Pons (tissue), 1 donor: ENCODE data around the gene TUBGCP6.

Experiments used
- DNase-seq: peaks from one replicate; pipeline ENCODE4 v3.0.0-alpha.2; 2016; ENCODE audit warnings: low spot score

The TUBGCP6 gene

DNA sequence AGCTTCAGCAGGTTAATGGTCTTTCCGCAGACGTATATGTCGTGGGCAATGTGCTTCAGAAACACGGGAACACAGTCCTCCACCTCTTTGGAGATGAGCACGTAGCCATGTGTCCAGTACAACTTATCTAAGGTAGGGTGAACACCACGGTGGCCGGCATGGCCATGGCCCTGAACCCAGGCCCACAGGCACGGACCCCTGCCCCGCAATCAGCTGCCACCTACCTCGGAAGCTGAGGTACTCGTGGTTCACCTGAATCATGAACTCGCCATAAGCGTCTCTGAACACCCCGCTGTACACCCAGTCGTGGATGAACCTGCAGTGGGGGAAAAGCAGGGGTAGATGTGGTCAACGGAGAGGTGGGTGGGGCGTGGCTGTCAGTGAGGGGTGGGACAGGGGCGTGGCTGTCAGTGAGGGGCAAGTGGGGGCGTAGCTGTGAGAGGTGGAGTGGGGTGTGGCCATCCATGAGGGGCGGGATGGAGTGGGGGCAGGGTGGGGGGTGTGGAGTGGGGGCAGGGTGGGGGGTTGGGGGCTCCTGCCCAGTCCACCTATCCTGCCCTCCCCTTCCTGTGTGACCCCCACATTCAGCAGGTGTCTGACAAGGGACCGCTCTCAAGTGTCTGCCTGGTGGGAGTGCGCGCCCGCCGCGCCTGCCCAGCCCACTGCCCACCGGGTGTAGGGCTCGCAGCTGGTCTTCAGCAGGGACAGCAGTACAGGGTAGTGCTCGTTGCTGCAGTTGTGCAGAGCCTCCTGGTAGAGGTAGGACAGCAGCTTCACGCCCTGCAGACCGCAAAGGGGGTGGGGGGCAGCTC, 18.6 kb downstream of the TUBGCP6 start:
- DNase-seq = no peak

DNA sequence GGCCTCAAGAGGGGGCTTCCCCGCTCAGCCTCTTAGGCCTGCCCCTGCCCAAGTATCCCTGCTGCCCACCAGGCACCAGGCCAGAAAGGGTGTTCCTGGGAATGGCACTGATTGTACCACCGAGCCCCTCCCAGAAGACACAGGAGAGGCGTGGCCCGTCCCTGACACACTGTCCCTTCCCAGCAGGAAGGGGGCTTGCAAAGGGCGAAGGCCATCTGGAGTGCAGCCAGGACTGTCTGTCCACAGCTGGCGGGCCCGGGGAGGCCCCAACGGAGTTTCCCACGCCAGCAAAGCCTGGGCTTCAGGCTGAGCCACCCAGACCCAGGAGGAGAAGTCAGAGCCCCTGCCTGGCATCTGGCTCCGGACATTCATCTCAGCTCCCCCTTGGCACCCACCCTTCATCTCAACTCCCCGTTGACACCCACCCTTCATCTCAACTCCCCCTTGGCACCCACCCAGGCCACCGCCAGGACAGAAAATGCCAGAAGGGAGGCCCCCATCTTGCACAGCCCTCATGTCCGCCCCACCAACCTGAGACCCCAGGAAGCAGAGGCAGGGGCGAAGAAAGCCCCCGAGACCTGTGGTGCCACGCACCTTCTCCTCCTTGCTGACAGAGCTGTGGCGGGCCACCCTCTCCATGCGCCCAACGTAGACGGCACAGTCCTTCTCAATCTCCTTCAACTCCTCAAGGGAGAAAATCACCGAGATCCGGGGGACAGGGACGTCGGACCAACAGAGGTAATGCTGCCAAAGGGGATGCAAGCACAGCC, 19.4 kb downstream of the TUBGCP6 start:
- no peak for DNase-seq

DNA sequence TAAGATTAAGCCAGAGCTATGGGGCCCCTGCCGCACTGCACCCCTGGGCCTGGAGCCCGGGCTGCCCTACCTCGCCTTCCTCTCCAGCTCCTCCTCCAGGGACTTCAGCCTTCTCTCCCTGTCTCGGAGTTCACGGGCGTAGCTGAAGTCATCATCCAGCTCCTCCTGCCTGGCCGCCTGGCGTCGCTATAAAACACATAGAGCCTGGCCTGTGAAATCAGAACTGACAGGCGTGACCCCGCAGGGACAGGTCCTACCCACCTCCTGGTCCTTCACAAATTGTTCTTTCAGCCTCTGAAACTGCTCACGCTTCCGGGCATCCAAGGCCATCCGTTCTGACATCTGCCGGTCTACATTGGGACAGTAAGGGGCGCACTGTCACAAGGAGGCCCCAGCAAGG, 20.8 kb downstream of the TUBGCP6 start:
- no peak for DNase-seq

DNA sequence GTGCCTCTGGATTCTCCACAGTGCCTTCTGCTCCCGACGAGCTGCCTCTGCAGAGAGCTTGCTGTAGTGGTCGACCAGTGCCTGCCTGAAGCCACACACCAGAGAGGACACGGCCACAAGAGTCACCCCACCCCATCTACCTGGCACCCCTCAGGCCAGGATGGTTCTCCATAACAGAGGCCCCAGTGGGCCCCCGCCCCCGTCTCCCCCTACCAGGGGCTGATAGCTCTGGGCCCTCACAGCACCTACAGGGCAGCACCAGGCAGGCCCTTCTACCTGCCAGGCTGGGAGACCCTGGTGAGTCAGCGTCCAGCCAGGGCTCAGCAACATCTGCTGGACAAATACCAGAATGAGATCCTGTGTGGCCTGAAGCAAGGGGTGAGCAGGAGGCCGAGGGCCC, 22.3 kb downstream of the TUBGCP6 start:
- no peak for DNase-seq

DNA sequence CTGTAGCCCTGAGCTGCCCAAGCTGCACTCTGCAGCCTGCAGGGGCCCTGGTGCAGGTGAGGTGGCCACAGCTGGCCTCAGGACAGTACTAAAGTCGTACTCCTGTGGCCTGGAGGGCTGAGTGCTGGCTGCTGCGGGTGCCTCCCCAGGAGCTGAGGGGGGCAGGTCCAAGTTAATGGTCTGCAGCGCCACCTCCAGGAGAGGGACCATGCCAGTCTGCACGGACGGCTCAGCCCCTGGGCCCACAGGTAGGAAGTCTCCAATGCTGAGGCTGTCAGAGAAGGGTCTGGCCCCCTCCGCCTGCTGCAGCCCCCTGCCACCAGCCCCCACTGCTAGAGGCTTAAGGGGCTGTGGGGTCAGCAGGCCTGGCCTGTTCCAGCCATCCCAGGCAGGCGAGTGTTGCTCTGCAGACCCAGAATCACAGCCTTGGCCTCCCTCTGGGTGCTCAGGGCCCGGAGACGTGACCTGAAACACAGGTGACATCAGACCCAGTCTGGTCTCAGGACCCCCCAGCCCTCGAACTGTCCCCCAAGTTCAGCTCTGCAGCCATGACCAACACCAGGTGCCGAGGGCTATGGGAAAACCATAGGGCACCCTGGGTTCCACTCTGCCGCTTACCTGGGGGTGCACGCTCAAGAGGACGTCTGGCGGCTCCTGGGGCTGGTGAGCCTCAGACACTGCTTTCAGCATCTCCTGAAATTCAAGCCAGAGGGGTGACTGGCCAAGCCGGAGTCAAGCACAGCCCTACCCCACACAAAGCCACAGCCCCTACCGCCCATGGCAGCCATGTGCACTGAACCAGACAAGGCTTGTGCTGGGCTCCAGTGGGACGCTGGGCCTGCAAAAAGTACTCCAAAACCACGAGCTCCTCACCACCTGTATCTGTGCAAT, 23.2 kb downstream of the TUBGCP6 start:
- no peak for DNase-seq

DNA sequence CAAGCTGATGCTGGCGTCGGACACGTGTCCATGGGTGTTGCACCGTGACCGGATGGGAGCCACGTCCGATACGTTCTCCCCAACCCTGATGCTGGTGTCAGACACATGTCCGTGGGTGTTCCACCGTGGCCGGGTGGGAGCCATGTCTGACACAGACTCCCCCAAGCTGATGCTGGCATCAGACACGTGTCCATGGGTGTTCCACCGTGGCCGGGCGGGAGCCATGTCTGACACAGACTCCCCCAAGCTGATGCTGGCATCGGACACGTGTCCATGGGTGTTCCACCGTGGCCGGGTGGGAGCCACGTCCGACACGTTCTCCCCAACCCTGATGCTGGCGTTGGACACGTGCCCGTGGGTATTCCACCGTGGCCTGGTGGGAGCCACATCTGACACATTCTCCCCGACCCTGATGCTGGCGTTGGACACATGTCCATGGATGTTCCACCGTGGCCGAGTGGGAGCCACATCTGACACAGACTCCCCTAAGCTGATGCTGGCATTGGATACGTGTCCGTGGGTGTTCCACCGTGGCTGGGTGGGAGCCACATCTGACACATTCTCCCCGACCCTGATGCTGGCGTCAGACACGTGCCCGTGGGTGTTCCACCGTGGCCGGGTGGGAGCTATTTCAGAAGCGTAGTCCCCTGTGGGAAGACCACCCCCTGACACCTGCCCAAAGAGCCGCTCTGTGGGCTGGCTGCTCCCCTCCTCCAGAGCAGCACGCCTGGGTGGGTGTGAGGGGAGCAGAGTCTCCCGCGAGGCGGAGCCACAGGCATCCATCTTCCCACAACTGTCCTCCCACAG, 24.0 kb downstream of the TUBGCP6 start:
- no peak for DNase-seq

DNA sequence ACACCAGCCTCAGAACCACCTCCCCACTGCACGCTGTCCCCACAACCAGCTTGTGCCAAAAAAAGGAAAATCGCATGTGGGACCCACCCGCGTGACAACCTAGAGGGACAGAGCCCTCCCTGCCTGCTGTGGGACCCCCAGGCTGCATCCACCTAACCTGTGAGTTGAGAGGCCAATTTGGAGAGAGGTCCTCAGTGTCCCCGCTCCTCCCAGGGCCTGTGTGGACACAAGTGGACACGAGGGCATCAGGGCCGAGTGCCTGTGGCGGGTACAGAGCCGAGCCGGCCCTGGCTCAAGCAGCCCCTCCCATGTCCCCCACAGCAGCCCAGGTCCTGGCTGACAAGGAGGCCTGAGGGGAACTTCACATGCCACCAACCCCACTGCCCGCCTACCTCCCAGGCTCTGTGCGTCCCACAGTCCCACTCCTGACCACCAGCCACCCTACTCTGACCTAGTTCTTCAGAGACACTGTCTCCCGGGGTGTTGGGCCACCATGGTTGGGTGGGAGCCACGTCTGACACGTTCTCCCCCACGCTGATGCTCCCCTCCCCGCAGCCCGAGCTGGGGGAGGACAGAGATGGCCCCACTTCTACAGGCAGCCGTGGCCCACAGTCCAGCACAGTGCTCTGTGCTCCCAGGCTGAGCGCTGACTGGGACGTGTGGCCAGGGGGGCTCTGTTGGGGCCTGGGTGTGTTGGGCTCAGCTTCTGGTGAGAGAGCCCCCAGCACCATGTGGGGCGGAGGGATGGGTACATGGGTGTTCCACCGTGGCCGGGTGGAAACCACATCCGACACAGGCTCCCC, 24.8 kb downstream of the TUBGCP6 start:
- DNase-seq = no peak

DNA sequence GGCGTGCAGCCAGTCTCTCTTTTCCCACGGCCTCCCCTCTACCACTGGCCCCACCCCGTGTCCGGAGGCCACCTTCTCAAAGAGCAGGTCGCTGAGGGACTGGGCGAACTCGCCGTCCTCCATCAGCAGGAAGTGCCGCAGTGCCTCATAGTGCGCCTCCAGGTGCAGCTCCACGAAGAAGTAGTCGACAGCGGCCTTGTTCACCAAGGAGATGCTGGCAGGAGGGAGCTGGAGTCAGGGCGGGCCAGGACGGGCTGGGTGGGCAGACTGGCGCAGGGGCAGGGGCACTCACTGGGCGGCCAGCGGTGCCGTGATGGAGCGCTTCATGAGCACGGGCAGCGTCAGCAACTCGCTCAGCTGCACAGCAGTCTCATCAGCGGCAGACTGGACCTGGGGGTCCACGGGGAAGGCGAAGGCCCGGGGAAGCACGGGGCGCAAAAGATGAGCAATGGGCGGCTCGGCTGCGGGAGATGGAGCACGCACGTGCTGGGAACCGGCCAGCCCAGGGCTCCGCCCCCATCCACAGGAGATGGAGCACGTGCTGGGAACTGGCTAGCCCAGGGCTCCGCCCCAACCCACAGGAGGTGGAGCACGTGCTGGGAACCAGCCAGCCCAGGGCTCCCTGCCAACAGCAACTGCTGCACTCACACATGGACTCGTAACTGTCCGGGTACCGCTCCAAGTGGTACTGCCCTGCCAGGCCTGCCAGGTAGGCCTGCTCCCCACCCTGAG, 25.7 kb downstream of the TUBGCP6 start:
- no peak for DNase-seq

DNA sequence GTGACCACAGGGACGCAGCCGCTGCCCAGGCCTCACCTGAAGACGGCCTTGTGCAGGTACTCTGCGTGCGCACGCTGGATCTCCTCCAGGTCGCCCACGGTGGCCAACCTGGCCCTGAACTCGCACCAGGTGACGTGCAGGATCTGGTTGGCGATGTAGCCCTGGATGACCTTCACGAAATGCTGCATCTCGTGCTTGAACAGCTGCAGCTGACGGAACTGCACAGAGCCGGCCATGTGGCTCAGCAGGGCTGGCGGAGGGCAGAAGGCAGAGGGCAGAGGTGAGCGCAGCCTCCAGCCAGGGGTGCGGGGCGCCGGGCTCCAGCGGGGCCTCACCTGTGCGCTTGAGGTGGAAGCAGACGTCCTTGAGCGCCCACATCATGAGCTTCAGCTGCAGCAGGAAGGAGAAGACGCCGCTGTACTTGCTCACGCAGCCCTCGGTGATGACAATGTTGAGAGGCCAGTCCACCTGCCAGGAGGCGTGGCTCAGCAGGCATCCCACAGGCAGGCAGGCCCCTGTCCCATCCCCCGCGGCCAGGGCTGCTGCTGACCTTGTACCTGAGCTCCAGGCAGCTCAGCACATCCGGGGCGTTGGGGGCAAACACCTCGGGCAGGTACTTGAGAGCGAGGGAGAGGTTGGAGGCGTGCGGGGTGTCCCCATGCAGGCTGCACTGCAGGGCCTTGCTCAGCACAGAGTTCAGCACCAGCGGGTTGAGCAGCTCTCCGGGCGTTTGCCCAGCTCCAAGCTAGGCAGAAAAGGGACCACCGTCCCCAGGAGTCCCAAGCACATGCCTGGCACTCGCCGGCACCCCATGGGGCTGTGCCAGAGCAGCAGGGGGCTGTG, 26.4 kb downstream of the TUBGCP6 start:
- no peak for DNase-seq

DNA sequence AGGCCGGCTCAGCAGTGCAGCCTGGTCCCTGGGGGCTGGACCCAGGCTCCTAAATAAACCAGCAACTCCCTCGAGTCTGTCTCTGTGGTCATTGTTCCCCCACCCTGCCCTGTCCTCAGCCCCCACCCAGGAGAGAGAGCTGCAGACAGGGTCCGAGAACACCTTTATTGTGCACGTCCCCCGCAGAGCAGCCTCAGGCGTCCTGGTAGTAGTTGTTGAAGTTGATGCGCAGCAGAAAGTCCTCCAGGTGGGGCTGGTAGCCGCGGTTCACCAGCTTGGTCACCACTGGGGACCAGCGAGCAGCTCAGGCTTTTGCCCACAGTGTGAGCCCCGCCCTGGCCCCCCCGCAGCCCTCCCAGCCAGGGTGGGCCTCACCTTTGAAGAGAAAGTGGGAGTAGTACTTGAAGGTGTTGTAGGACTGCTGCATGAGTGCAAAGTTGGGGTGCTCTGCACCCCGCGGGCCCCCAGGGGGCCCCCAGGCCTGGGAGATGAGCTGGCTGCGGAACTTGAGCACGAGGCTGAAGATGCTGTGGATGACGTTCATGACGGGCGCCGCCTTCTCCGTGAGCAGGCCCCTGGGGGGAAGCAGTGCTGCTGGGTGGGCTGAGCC, 27.2 kb downstream of the TUBGCP6 start:
- no peak for DNase-seq

DNA sequence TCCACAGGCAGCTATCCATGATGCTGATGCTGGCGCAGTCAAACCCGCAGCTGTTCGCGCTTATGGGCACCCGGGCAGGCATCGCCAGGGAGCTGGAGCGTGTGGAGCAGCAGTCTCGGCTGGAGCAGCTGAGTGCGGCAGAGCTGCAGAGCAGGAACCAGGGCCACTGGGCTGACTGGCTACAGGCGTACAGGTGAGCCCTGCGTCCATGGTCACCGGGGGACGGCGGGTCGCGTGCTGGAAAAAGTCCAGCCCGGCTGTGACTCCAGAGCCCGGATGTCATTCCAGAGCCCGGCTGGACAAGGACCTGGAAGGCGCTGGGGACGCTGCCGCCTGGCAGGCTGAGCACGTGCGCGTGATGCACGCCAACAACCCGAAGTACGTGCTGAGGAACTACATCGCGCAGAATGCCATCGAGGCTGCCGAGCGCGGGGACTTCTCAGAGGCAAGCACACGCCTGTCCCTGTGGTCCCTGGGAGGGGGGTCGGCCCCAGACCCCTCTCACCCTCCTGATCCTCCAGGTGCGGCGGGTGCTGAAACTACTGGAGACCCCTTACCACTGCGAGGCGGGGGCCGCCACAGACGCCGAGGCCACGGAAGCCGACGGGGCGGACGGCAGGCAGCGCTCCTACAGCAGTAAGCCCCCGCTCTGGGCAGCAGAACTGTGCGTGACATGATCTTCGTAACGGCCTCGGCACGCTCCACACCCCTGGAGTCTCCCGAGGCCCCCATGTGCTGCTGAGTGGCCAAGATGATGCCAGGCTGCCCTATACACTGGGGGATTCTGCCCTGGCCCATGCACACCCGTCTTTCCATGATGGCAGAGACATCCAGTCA, 27.9 kb downstream of the TUBGCP6 start:
- no peak for DNase-seq

DNA sequence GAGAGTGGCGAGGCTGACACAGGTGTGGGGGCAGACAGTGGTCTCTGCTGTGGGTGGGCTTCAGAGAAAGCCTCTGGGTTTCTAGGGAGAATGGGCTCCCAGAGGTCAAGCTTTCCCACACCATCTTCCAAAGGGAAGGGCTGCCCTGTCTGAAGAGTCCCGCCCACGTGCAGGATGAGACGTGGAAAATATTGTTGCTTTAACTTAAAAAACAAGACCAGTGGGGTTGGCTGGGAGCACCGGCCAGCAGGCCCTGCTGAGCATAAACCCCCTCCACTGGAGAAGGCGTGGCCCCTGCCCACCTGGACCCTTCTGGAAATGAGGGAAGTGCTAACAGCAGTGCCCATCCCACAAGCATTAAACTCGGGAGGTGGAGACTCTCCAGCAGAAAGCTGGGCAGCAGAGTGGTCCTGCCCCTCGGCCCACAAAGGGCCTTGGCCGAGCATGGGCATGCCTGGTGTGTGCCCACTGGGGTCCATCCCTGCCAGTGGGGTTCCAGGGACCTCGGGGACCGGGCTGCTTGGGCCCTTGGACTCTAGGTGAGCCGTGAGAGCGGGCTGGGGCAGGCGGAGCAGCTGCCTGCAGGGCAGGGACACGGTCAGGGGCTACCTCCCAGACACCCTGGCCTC, 28.7 kb downstream of the TUBGCP6 start:
- no peak for DNase-seq

DNA sequence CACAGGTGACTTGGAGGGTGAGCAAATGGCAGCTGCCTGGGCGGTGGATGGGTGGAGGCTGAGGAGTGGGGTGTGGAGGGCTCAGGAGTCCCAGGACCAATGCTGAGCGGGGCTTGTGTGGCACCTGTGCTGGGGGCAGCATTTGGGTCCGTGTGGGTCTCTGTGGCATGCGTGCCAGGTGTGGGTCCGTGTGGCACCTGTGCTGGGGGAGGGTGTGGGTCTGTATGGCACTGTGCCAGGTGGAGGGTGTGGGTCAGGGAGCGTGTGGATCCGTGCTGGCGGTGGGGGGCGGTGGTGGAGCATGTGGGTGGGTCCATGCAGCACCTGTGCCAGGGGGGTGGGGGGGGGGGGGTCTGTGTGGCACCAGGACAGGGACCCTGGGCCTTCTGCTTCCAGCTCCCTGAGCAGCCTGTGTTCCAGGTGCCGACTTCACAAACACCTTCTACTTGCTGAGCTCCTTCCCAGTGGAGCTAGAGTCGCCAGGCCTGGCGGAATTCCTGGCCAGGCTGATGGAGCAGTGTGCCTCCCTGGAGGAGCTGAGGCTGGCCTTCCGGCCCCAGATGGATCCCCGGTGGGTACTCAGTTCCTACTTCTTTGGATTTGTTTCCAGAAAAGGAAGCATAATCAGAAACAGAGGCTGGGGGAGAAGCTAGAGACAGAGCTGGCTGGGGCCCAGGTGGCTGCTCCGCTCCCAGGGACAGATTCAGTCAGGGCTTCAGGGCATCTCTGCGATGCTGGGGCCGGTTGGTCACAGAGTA, 29.3 kb downstream of the TUBGCP6 start:
- no peak for DNase-seq

DNA sequence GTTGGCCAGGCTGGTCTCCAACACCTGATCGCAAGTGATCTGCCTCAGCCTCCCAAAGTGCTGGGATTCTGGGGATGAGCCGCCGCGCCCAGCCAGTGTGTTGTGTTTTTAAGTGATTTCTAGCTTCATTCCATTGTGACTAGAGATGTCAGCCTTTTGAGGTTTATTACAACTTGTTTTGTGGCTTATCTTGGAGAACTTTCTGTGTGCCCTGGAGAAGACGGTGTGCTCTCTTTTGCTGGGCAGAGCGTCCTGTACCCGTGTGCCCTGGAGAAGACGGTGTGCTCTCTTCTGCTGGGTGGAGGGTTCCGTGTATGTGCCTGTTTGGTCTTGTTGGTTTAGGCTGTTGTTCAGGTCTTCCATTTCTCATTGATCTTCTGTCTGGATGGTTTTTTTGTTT, 31.6 kb downstream of the TUBGCP6 start:
- no peak for DNase-seq

DNA sequence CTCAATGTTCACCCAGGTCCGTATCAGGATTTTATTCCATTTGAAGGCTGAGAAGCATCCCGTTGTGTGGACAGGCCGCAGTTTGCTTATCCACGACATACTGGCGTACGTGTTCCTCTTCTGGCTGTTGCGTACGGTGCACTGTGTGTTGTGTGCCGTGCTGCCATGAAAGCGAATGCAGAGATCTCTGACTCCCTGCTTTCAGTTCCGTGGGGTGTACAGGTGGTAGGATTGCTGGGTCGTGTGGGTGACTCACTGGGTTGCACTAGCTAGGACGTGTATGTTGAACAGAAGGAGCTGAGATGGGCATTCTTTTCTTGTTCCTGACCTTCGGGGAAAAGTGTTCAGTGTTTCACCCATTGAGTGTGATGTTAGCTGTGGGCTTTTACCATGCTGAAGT, 33.7 kb downstream of the TUBGCP6 start:
- no peak for DNase-seq

DNA sequence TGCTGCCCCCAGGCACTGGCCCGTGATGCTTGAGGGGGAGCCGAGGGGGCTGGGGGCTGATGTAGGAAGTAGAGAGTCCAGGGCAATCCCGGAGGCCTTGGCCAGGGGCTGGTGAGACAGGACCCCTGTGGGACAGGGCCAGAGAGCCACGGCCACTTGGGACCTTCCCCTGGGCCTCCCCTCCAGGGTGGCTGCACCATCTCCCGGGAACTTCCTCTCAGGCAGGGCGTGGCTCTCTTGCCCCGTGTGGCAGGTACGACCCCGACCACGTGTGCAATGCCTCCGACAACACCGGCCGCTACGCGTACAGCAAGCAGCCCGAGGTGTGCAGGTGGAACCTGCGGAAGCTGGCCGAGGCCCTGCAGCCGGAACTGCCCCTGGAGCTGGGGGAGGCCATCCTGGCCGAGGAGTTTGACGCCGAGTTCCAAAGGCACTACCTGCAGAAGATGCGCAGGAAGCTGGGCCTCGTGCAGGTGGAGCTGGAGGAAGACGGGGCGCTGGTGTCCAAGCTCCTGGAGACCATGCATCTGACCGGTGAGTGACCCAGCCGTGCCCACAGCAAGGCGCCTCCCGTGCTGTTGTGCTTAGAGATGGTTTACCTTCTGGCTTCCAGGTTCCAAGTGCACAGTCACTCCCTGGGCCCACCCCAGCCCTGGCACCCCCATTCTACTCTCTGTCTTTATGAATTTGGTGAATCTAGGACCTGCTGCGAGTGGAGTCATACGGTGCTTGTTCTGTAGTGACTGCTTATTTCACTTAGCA, 34.3 kb downstream of the TUBGCP6 start:
- DNase-seq = no peak
